Loucy (cell line): ENCODE measurements around the gene SLC25A17.

Experiments used
- H2AFZ ChIP-seq: fragments of 200-600 bp; sonication (generic); 2 replicates; pipeline ENCODE4 v1.6.0; 2016; ENCODE audit warnings: antibody characterized with exemption, mild to moderate bottlenecking, low read length, moderate library complexity
- H3F3A ChIP-seq: fragments of 200-600 bp; 2 replicates; pipeline ENCODE4 v1.6.0; 2016; ENCODE audit warnings: antibody characterized with exemption, low read depth, mild to moderate bottlenecking
- H3K27me3 ChIP-seq: fragments of 200-600 bp; sonication (generic); 2 replicates; pipeline ENCODE4 v1.6.1; 2014; ENCODE audit warnings: low read length, mild to moderate bottlenecking; ENCODE audit not compliant: insufficient read depth, poor library complexity, severe bottlenecking
- H3K36me3 ChIP-seq: fragments of 200-600 bp; sonication (generic); 2 replicates; pipeline ENCODE4 v1.6.1; 2016; ENCODE audit warnings: low read length; ENCODE audit not compliant: insufficient read depth
- H3K4me1 ChIP-seq: fragments of 200-600 bp; sonication (generic); 2 replicates; pipeline ENCODE4 v1.5.1; 2014; ENCODE audit warnings: low read length, mild to moderate bottlenecking; ENCODE audit not compliant: insufficient read depth, poor library complexity, severe bottlenecking
- H3K4me2 ChIP-seq: fragments of 200-600 bp; sonication (generic); 2 replicates; pipeline ENCODE4 v1.6.0; 2014; ENCODE audit warnings: antibody characterized with exemption, low read length, low read depth, mild to moderate bottlenecking; ENCODE audit not compliant: poor library complexity, severe bottlenecking
- H3K4me3 ChIP-seq: fragments of 200-600 bp; sonication (generic); 2 replicates; pipeline ENCODE4 v1.5.1; 2014; ENCODE audit warnings: low read length, mild to moderate bottlenecking, mixed read lengths; ENCODE audit not compliant: poor library complexity, severe bottlenecking
- H3K79me2 ChIP-seq: fragments of 200-600 bp; sonication (generic); 2 replicates; pipeline ENCODE4 v1.6.1; 2014; ENCODE audit warnings: low read length; ENCODE audit not compliant: insufficient read depth
- H3K9ac ChIP-seq: fragments of 200-600 bp; sonication (generic); 2 replicates; pipeline ENCODE4 v1.6.0; 2014; ENCODE audit warnings: mild to moderate bottlenecking, low read depth, low read length, moderate library complexity; ENCODE audit not compliant: poor library complexity, severe bottlenecking
- H3K9me2 ChIP-seq: fragments of 200-600 bp; sonication (generic); replicated peaks from 2 replicates; pipeline ENCODE4 v1.6.1; 2016; ENCODE audit warnings: low read depth, low read length, mixed read lengths
- H3K9me3 ChIP-seq: fragments of 200-600 bp; sonication (generic); 2 replicates; pipeline ENCODE4 v1.6.1; 2014; ENCODE audit warnings: mild to moderate bottlenecking, antibody characterized with exemption, low read length, low read depth; ENCODE audit not compliant: insufficient read depth
- H4K20me1 ChIP-seq: fragments of 200-600 bp; sonication (generic); 2 replicates; pipeline ENCODE4 v1.6.0; 2014; ENCODE audit warnings: antibody characterized with exemption, low read length, mild to moderate bottlenecking; ENCODE audit not compliant: insufficient read depth, poor library complexity, severe bottlenecking
- EZH2phosphoT487 ChIP-seq: fragments of 200-600 bp; IDR thresholded peaks from 2 replicates; pipeline ENCODE4 v1.6.1; 2018; ENCODE audit warnings: antibody characterized with exemption, mild to moderate bottlenecking, moderate library complexity, borderline replicate concordance
- TF ChIP-seq, protein P1 (sequence below): fragments of 200-600 bp; sonication (generic); conservative IDR thresholded peaks from 2 replicates; pipeline ENCODE4 v1.5.1; 2014; ENCODE audit warnings: mild to moderate bottlenecking, antibody characterized with exemption, low read length

The SLC25A17 gene

DNA sequence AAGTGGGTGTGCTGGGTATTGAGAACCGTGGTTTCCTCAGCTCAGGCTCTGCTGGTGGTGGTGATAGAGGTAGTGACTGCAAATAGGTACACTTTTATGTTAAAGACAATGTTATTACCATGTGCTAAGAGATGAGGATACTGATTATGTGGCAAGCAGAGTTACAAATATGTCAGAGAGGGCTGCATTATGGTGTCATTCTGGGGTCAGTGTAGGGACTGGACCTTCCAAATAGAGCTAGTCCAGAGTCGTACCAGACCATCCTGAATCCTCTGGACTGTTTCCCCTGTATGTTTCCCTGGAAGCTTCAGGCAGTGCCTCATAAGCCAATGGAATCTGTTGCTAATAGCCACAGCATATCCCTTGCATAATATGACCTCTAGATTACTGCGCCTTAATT, 42.9 kb upstream of the SLC25A17 start, which contains the start of gene DNAJB7:
DNAJB7 (minus strand) TSS at position 101 of the 400 bp plus-strand sequence. CDS start 119 bp downstream, outside the sequence.
- Histone ChIP-seq H3K36me3 (no peaks in the 10 kb centered on the region), H3K4me1 (peaks cover 22% of the 10 kb centered on the region), H4K20me1 (peaks cover 6% of the 10 kb centered on the region), H3K9ac (no peak within 1 kb of the TSS), H3K27me3 (no peaks in the 10 kb centered on the region), H3K79me2 (peaks cover 33% of the 10 kb centered on the region), H3K4me3 (no peak within 1 kb of the TSS), H3K4me2 (no peak within 1 kb of the TSS), H3F3A (0 out of 2 replicates have a peak, but pooled peaks cover 2% of the 10 kb centered on the region), H3K9me3 (no peaks in the 10 kb centered on the region), H3K9me2 (no peaks in the 10 kb centered on the region), H2AFZ (no peak within 1 kb of the TSS)
- TF ChIP-seq, protein P1, sequence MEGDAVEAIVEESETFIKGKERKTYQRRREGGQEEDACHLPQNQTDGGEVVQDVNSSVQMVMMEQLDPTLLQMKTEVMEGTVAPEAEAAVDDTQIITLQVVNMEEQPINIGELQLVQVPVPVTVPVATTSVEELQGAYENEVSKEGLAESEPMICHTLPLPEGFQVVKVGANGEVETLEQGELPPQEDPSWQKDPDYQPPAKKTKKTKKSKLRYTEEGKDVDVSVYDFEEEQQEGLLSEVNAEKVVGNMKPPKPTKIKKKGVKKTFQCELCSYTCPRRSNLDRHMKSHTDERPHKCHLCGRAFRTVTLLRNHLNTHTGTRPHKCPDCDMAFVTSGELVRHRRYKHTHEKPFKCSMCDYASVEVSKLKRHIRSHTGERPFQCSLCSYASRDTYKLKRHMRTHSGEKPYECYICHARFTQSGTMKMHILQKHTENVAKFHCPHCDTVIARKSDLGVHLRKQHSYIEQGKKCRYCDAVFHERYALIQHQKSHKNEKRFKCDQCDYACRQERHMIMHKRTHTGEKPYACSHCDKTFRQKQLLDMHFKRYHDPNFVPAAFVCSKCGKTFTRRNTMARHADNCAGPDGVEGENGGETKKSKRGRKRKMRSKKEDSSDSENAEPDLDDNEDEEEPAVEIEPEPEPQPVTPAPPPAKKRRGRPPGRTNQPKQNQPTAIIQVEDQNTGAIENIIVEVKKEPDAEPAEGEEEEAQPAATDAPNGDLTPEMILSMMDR: no peak
- no peak for TF ChIP-seq EZH2phosphoT487

DNA sequence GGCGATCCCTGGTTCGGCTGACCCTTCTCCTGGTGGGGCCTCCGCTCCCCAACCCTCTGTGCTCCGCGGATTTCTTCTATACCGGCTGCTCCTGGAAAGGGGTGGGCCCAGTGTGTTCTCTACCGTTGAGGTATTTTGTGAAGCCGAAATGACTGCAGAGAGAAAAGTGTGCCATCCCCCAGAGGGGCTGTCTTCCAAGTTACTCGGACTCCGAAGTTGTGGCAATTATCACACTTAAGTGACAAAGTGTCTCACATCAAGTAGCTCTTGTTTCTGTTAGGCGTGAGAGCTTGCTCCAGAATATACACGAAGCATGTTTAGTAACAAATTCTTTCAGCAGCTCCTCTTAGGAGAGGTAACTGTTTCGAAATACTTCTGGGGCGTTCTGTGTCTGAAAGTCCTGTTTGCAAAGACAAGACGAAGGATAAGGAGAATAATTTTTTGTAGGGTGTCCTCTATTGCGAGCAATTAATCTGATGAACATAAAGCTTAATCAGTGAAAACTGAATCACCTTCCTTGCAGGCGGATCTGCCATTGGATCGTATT, 38.2 kb upstream of the SLC25A17 start:
- Histone ChIP-seq H3K27me3 (no peaks in the 10 kb centered on the region), H4K20me1 (peaks cover 44% of the 10 kb centered on the region), H3K9me2 (no peaks in the 10 kb centered on the region), H3K4me3 (peak overlapping the region; percentile 99), H3K4me1 (peaks cover 46% of the 10 kb centered on the region), H3K9me3 (no peaks in the 10 kb centered on the region), H3K36me3 (no peaks in the 10 kb centered on the region), H3K4me2 (peak overlapping the region; percentile 92), H2AFZ (peak overlapping the region; percentile 93), H3K9ac (peak overlapping the region; percentile 95), H3K79me2 (peaks cover 75% of the 10 kb centered on the region), H3F3A (0 out of 2 replicates have a peak, but pooled peaks cover 2% of the 10 kb centered on the region)
- TF ChIP-seq, protein P1: no peak
- TF ChIP-seq EZH2phosphoT487: no peak

GRCh38 chr22:40856513-40857308, 37.6 kb upstream of the SLC25A17 start, which contains the start of the genes ST13 and XPNPEP3:
TSS of gene ST13 (minus strand) at chr22:40856639. CDS start at chr22:40856540, 99 bp downstream.
TSS of gene XPNPEP3 (plus strand) at chr22:40857148. CDS start at chr22:40857182, 34 bp downstream.
- H3K79me2 ChIP-seq: peaks cover 82% of the 10 kb centered on the region
- peaks cover 53% of the 10 kb centered on the region for H3K4me1 ChIP-seq
- H3K27me3 ChIP-seq: no peaks in the 10 kb centered on the region
- peaks cover 50% of the 10 kb centered on the region for H4K20me1 ChIP-seq
- H3K4me2 ChIP-seq: peak within 1 kb of the TSS; percentile 92
- peak within 1 kb of the TSS; percentile 95 for H3K9ac ChIP-seq
- H3K36me3 ChIP-seq: no peaks in the 10 kb centered on the region
- H3K9me3 ChIP-seq: no peaks in the 10 kb centered on the region
- H2AFZ ChIP-seq: peak within 1 kb of the TSS; percentile 93
- 0 out of 2 replicates have a peak, but pooled peaks cover 2% of the 10 kb centered on the region for H3F3A ChIP-seq
- no peaks in the 10 kb centered on the region for H3K9me2 ChIP-seq
- TF ChIP-seq, protein P1: peak; percentile 28
- no peak for TF ChIP-seq EZH2phosphoT487
- peak within 1 kb of the TSS; percentile 99 for H3K4me3 ChIP-seq
